NCI-H226 (cell line): ENCODE measurements around the gene ZXDA.
"Not testable (repeated sequence)": the region's sequence is repeated elsewhere in the genome, so short reads cannot be mapped to it uniquely, and the experiment has no call there.

ENCODE experiments used
- DNase-seq: peaks from one replicate; pipeline ENCODE4 v3.0.0-alpha.2; 2015

ZXDA gene

DNA sequence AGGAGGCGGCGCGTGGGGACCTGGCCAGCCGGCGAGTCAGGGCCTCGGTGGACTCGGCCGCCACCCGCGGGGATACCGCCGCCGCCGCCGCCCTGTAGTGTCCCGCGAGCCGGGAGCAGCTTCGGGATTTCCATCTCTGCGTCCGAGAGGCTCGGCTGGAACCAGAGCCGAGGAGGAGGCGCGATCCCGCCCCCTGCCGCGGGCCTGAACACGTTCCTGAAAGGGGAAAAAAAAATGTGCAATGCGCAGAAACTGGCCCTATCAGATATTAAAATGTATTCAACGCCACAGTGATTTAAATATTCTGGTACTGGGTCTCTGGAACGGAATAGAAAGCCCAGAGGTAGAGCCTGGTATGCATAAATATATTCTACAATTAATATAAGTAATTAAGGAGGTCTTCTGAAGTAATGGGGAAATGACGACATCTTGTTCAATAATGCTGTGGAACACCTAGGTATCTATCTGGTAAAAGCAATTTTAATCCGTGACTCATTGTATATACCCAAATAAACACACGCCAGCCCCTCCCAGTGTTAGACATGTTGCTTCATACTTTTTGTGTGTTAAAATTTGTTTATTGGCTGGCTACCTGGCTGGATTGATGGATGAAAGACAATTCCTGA, at the start of gene ZXDA:
TSS of gene ZXDA (minus strand) at position 172 of the 626 bp plus-strand sequence. CDS start at position 134, 38 bp downstream.
- not testable (repeated sequence) for DNase-seq

DNA sequence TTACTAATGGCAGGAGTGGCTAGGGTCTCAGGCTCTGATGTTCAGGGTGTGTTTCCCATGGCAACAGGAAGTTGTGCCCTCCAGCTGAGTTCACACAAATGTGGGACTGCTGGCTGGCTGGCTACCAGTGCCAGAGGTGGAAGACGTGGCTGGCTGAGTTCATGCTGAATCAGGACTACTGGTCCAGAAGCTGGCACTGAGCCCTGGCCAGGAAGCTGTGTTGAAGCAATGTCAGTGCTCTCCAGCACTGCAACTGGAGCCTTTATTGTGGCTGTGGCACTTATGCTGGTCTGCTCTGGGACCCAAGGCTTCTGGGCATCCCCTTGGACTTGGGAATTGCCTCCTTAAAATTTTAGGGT, 42.0 kb upstream of the ZXDA start:
- DNase-seq: no peak

GRCh38 chrX:57951666-57952319, 41.5 kb upstream of the ZXDA start:
- DNase-seq: no peak

DNA sequence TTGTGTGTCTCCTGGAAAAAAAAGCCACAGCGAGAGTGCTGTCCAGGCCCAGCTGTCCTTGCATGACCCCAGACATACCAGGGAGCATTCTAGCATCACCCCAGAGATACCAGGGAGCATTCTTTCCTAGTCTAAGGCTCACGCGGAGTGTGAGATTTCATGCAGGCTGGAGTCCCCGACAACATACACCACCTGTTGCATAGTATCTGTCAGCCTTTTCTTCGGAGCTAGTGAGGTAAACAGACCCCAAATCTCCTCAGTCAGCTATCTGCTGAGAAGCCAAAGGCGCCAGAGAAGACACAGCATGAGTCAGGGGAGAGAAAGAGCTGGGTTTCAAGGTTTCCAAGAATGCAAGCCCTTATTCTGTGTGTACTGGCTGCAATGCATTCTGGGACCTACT, 23.1 kb upstream of the ZXDA start:
- DNase-seq: no peak

GRCh38 chrX:57932266-57932665, 22.0 kb upstream of the ZXDA start:
- DNase-seq: no peak

DNA sequence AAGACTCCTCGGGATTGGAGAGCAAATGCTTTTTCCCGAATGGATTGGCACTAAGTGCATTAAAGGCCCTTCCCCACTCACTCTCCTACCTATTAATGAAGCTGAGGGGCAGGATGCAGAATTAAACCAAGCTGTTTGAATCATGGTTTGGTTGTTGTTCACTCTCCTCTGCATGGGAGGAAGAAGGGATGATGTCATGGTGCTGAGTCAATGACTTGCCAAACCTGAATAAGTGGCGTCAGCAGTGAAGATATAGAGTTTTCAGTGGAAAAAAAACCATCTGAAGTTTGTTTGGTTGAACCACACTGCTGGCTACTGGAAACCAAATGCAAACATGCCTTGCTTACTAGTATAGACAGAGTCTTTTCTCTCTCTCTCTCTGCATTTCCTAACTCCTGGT, 19.8 kb upstream of the ZXDA start:
- DNase-seq: no peak

DNA sequence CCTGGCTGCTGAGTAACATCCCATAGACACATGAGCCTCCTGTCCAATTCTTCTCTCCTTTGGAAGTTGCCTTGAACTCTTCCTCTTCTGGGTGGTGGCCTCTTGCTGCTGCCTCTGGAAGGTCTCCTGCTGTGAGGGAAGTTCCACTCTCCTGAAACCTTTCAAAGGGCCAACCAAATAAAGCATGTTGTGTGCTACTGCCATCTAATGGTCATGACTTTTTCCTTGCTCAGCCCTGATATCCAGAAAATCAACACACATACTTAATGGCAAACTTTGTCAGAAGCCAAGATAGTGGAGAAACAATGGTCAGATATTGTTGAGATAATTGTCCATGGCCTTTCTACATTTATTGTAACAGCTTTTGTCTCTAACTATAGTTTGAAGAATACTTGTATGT, 19.1 kb upstream of the ZXDA start:
- no peak for DNase-seq

- DNase-seq: no peak
These were observed 15.5 kb upstream of the ZXDA start for GRCh38 chrX:57925806-57926205.

DNA sequence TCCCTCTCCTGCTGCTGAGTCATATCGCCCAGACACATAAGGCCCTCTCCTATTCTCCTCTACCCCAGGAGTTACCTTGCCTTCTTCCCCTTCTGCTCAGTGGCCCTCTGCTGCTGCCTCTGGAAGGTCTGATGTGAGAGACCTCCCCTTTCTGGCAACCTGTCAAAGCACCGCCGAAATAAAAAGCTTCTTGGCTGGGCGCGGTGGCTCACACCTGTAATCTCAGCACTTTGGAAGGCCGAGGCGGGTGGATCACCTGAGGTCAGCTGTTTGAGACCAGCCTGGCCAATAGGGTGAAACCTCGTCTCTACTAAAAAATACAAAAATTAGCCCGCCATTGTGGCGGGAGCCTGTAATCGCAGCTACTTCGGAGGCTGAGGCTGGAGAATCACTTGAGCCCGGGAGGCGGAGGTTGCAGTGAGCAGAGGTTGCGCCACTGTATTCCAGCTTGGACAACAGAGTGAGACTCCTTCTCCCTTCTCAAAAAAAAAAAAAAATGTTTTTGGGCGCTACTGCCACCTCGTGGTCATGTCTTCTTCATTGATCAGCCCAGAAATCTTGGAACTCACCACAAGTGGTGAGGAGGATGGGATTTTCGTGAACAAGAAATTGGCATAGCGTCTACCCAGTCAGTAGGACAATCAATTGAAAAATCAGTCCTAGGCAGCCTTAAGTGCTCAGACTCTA, 8.6 kb upstream of the ZXDA start:
- DNase-seq: peak; percentile 3

DNA sequence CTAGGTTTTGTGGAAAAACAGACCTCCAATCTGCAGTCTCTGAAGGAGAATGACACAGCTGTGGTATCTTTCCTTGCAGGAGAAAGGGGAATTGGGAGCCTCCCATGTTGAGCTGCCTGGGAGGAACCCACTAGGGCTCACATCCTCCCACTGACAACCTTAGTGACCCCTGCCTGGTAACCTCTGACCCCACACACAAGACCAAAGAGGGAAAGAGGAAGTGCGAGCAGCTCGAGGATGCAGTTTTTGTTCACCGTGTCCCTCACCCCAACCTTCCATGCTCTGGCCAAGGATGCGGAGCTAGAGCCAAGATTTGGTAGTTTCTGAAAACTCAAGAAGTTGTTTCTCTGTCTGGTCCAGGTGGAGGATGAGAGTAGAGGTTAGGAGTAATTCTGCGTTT, 5.4 kb upstream of the ZXDA start:
- no peak for DNase-seq

GRCh38 chrX:57909595-57910286, 517 bp downstream of the ZXDA start:
- peak; percentile 6 for DNase-seq

GRCh38 chrX:57908972-57909594, 1.2 kb downstream of the ZXDA start:
- DNase-seq: not testable (repeated sequence)

- peak; percentile 13 for DNase-seq
These were observed 3.5 kb downstream of the ZXDA start for GRCh38 chrX:57906790-57907189.

DNA sequence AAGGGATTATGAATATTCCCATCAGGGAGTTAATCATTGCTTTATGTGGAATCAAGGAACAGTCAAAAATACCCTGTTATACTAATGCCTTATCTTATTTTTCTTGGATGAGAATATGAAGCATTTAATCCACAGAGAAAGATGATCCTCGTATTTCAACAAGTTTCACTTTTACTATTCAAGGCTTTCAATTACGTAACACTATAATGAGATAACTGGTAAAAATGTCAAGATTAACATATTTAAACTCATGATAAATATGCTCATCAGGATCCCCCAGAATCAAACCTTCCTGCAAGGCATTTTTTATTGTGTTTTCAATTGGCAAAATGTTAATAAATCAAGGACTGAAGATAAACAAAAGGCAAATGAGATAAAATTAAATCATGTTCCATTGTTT, 5.1 kb downstream of the ZXDA start:
- no peak for DNase-seq

GRCh38 chrX:57904176-57904880, 5.9 kb downstream of the ZXDA start:
- no peak for DNase-seq

DNA sequence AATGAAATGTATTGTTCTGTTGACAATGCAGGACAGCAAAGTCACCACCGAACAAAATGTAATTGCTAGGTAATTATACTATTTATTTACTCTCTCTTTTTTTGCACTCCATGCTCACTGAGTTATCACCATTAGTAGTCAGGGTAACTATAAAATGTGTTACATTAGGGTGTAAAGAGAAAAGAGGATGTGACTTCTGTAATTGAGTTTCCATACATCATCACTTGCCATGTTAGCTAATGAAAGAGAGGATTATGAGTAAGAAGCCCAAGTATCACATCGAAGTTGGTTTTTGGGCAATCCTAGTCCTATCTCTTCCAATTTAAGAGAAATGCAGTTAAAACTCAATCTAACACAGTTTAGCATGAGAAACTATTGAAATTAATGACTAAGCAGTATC, 7.6 kb downstream of the ZXDA start:
- no peak for DNase-seq

- DNase-seq: no peak
These were observed 8.8 kb downstream of the ZXDA start for GRCh38 chrX:57901466-57901865.

GRCh38 chrX:57900975-57901374, 9.3 kb downstream of the ZXDA start:
- DNase-seq: peak; percentile 19

- no peak for DNase-seq
These were observed 10.4 kb downstream of the ZXDA start for GRCh38 chrX:57899906-57900305.

DNA sequence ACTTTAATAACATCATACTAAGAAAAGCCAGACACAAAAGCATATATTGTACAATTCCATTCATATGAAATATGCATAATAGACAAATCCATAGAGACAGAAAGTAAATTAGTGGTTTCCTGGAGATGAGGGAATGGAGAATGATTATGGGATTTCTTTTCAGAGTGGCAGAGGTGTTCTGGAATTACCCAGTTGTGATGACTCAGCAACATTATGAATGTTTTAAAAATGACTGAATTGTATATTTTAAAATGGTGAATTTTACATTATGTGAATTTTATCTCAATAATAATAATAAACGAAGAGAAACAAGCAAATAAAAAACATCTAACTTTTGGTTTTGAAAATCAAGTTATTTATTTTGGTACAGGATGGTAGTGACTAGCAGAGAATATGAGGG, 11.2 kb downstream of the ZXDA start:
- DNase-seq: no peak

DNA sequence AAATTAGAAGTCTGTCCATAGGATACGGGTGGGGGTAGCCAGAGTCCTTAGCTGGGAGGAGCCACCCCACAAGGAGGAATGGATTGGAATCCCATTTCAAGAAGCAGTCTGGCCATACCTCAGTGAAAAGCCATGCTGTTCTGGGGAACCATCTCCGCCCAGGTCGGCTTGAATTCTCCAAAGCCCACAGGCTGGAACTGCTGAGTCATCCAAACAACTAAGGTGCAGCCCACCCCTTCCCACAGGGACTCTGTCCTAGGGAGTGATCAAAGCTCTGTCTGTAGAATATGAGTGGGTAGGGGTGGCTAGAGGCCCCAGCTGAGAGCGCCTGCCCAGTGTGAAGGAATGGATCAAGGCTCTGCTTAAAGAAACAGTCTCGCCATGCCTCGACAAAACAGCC, 38.8 kb downstream of the ZXDA start:
- no peak for DNase-seq
